ENCODE measurements around the gene NUAK2.

NUAK2 gene

DNA sequence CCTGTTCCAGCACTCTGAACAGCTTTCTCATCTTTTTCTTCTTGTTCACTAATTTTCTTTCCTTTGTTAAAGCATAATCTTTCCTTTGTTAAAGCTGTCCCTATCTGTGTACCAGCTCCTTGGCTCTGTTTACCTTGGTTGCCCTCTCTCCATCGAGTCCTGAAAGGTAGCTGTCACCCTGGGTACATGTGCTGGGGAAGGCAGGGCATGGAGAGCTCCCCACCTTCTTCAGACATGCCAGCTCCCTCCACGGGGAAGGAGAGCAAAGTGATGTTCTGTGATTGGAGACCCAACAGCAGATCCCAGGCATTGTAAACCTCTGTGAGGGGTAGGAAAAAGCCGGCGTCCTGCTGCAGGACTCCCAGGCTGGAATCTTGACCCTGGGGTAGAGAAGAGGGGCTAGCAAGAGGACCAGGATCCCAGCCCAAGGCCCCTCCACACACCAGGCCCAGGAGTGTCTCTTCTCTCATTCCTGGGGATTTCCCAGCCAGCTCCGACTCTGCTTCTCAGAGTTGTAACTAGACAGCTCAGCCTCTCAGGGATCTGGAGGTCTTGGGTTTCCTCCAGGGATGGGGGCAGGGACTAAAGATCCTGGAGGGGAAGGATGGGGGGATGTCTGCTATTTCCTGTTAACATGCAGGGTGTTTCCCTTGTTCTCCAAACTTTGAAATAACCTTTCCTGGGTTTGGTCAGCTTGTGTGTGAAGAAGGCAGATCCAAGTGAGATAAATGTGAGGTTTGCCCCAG, 59.4 kb downstream of the NUAK2 start:
- Mint-ChIP-seq H3K4me1 (ENCODE audit: low read depth) (peaks cover 20% of the 10 kb centered on the region), H3K27me3 (ENCODE audit: low read depth) (peaks cover 5% of the 10 kb centered on the region), H3K27ac (peak overlapping the region; percentile 57), H3K9me3 (no peaks in the 10 kb centered on the region), H3K36me3 (ENCODE audit: low read depth) (no peaks in the 10 kb centered on the region), H3K4me3 (no peak overlapping the region)
- no peak for DNase-seq (ENCODE audit: low spot score)

DNA sequence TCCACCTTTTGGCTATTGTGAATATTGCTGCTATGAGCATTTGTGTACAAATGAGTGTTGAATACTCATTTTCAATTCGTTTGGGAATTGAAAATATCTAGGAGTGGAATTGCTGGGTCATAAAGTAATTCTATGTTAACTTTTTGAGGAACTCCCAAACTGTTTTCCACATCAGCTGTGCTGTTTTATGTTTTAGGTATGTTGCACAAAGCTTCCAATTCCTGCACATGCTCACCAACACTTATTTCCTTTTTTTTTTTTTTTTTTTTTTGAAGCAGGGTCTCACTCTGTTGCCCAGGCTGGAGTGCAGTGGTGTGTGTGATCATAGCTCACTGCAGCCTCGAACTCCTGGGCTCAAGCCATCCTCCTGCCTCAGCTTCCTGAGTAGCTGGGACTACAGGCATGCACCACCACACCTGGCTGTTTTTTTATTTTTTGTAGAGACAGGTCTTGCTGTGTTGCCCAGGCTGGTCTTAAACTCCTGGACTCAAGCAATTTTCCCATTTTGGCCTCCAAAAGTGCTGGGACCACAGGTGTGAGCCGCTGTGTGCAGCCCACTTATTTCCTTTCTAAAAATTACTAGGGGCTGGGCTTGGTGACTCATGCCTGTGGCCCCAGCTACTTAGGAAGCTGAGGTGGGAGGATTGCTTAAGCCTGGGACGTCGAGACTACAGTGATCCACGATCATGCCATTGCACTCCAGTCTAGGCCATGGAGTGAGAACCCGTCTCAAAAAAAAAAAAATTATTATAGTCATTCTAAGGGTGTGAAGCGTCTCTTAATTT, 60.4 kb downstream of the NUAK2 start:
- no peaks in the 10 kb centered on the region for H3K36me3 Mint-ChIP-seq (ENCODE audit: low read depth)
- H3K4me1 Mint-ChIP-seq (ENCODE audit: low read depth): peaks cover 22% of the 10 kb centered on the region
- no peak for DNase-seq (ENCODE audit: low spot score)
- H3K27me3 Mint-ChIP-seq (ENCODE audit: low read depth): peaks cover 5% of the 10 kb centered on the region
- H3K9me3 Mint-ChIP-seq: no peaks in the 10 kb centered on the region
- H3K27ac Mint-ChIP-seq: no peak overlapping the region
- no peak overlapping the region for H3K4me3 Mint-ChIP-seq

DNA sequence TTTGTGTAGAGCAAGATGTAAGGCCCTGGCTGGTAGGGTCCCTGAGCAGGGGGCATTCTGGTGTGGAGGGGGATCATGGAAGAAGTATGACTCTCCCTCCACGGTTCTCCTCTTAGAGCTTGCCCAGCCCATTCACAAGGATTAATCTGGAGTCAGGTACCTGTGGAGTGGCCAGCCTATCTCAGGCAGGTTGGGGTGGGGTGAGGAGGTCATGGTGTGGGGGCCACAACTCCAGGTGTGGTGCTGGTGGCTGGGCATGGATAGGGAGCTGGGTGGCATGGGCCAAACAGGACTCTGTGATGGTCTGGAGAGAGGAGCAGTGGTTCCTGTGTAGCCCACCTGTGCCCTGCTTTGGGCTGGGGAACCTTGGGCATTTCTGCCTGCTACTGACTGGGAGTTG, 61.5 kb downstream of the NUAK2 start:
- peaks cover 23% of the 10 kb centered on the region for H3K4me1 Mint-ChIP-seq (ENCODE audit: low read depth)
- peaks cover 5% of the 10 kb centered on the region for H3K27me3 Mint-ChIP-seq (ENCODE audit: low read depth)
- no peaks in the 10 kb centered on the region for H3K36me3 Mint-ChIP-seq (ENCODE audit: low read depth)
- H3K27ac Mint-ChIP-seq: no peak overlapping the region
- no peaks in the 10 kb centered on the region for H3K9me3 Mint-ChIP-seq
- no peak for DNase-seq (ENCODE audit: low spot score)
- H3K4me3 Mint-ChIP-seq: no peak overlapping the region

DNA sequence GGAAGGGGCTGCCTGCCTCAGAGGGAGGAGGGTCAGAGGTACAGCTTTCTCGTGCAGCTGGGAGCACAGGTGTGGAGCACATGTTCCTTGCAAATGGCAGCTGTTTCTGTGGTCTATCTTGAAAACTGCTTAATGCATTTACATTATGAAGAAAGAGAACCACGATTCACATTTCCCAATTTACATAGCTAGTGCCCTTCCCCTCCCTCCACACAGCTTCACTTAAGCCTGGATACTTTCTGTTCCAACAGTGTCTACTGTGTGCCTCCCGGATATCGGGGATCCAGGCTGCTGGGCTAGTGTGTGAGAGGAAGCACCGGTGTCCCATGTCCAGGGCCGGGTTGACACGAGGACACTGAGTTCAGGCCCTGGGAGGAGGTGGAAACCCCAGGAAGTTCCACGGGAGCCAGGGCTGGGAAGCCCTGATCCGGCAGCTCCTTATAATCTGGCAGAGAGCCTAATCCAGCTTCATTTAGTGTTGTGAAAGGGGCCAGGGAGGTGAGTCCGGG, 62.2 kb downstream of the NUAK2 start:
- no peaks in the 10 kb centered on the region for H3K9me3 Mint-ChIP-seq
- no peak for DNase-seq (ENCODE audit: low spot score)
- H3K27ac Mint-ChIP-seq: no peak overlapping the region
- peaks cover 23% of the 10 kb centered on the region for H3K4me1 Mint-ChIP-seq (ENCODE audit: low read depth)
- H3K36me3 Mint-ChIP-seq (ENCODE audit: low read depth): no peaks in the 10 kb centered on the region
- H3K27me3 Mint-ChIP-seq (ENCODE audit: low read depth): peaks cover 5% of the 10 kb centered on the region
- no peak overlapping the region for H3K4me3 Mint-ChIP-seq

DNA sequence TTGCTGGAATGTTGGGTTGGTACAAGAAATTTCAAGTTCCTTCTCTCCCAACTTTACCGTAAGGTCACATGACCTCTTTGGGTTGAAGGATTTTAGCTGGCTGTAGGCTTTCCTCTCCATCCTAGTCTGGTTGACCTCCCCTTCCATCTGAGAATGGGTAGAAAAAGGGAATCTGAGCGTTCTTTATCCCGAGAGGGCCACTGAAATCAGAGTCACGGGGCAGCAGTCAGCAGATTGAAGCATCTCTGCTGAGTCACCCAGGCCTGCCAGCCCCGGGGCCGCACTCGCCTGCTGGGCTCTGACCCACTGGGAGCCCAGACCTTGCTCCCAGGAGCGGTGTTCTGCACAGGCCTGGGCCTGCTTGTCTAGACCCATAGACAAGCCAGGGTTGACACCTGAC, 62.8 kb downstream of the NUAK2 start:
- DNase-seq (ENCODE audit: low spot score): no peak
- no peak overlapping the region for H3K27ac Mint-ChIP-seq
- peaks cover 5% of the 10 kb centered on the region for H3K27me3 Mint-ChIP-seq (ENCODE audit: low read depth)
- H3K4me3 Mint-ChIP-seq: no peak overlapping the region
- no peaks in the 10 kb centered on the region for H3K9me3 Mint-ChIP-seq
- no peaks in the 10 kb centered on the region for H3K36me3 Mint-ChIP-seq (ENCODE audit: low read depth)
- peaks cover 22% of the 10 kb centered on the region for H3K4me1 Mint-ChIP-seq (ENCODE audit: low read depth)

DNA sequence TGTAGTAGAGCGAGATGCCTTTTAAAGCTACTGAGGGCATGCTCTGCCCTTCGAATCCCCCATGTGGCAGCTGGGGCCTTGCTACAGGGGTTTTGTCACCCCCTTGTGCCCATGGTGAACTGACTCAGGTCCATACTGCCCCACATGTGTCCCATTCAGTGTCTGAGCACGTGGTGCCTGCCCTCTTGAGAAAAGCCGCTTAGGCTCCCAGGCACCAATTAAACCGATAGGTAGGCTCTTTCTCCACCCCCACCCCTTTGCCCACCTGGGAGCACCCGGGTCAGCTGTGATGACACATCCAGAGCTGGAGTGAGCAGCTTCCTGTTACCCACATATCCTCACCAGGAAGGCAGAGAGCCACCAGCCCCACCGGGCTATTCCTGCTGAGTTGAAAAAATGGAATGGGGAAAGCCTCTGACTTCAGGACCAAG, 63.3 kb downstream of the NUAK2 start:
- Mint-ChIP-seq H3K27me3 (ENCODE audit: low read depth) (peaks cover 5% of the 10 kb centered on the region), H3K27ac (no peak overlapping the region), H3K4me1 (ENCODE audit: low read depth) (peaks cover 18% of the 10 kb centered on the region), H3K36me3 (ENCODE audit: low read depth) (no peaks in the 10 kb centered on the region), H3K9me3 (no peaks in the 10 kb centered on the region), H3K4me3 (no peak overlapping the region)
- no peak for DNase-seq (ENCODE audit: low spot score)

DNA sequence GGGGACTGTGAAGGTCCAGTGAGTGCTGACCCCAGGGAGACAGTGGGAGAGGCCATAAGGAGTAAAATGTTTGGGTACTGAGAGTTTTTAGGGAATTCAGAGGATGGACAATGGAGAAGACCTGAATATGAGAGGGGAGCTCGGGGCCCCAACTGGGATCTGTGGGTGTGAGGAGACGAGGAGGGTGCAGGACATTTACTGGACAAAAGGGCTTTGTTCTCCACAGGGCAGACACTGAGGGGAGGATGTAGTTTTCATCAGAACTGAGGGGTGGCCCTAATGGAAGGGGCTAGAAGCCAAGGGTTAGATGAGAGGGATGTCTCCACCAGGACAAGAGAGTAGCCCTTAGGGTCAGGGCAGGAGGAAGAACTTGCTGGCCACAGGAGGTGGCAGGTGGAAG, 63.8 kb downstream of the NUAK2 start:
- Mint-ChIP-seq H3K27ac (no peak overlapping the region), H3K9me3 (no peaks in the 10 kb centered on the region), H3K4me1 (ENCODE audit: low read depth) (peaks cover 14% of the 10 kb centered on the region), H3K36me3 (ENCODE audit: low read depth) (no peaks in the 10 kb centered on the region), H3K27me3 (ENCODE audit: low read depth) (peaks cover 3% of the 10 kb centered on the region), H3K4me3 (no peak overlapping the region)
- no peak for DNase-seq (ENCODE audit: low spot score)

DNA sequence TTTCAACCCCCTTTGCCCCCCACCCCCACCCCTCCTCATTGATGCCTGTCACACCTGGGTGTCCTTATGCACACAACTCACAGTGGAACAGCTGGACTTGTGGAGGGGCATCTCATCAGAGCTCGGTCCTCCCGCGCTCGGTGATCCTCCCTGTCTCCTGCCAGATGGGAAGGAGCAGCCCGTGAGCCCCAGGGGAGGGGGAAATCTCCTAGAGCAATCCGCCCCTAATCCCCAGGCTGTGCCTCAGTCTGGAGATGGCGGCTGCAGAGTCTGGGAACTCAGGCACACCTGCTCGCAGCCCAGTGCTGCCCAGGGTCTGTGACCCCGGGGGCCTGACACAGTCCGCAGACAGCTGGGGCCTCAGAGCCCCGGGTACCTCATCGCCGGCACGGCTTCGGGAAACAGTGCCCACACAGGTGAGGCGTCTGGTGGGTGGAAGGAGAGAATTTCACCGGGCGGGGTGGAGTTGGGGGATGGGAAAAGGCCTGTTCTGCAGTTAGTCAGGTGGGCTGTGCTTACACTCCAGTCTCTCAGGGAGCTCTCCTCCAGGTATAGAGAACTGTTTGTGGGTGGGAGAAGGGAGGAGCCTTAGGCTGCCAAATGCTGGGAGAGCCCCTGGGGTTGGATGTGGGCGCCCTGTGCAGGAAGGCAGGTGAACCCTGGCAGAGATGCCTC, 64.5 kb downstream of the NUAK2 start:
- DNase-seq (ENCODE audit: low spot score): no peak
- H3K4me3 Mint-ChIP-seq: no peak overlapping the region
- H3K36me3 Mint-ChIP-seq (ENCODE audit: low read depth): no peaks in the 10 kb centered on the region
- peaks cover 3% of the 10 kb centered on the region for H3K27me3 Mint-ChIP-seq (ENCODE audit: low read depth)
- no peak overlapping the region for H3K27ac Mint-ChIP-seq
- no peaks in the 10 kb centered on the region for H3K9me3 Mint-ChIP-seq
- H3K4me1 Mint-ChIP-seq (ENCODE audit: low read depth): peaks cover 8% of the 10 kb centered on the region

DNA sequence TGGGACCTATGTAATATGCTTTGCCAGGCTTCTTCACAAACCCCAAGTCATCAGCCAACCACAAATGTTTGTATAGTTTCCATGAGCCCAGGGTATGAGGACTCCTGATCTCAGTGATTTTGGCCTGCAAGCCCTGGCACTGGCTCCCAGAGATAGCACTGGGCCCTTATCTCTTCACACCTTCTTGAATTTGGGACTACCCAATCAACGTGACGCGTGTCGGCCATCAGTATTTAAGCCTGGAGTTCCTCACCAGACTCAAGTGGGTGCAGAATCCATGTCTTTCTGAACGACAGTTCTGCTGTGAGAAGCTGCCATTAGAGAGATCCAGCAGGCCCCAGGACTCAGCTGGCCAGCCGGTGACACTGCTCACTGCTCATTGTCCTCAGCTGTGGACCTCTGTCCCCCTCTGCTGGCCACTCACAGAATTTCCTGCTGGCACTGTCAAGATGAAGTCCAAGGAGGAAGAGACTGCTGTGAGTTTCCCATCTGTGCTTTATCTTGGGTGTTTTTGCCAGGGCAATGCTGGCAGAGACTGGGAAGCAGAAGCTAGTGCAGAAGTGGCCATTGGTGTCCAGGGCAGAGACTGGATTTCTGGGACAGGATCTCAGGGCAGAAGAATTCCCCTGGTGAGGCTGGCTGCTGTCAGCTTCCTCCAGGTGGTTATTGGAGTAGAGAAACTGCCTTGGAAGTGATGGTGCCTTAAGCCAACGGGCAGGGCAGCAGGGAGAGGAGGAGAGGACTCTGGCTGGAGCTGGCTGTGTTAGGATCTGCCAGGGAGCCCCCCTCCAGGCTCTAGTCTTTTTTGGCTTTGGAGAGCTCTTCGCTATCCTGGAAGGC, 65.4 kb downstream of the NUAK2 start:
- Mint-ChIP-seq H3K9me3 (no peaks in the 10 kb centered on the region), H3K36me3 (ENCODE audit: low read depth) (no peaks in the 10 kb centered on the region), H3K27ac (no peak overlapping the region), H3K4me1 (ENCODE audit: low read depth) (peaks cover 3% of the 10 kb centered on the region), H3K27me3 (ENCODE audit: low read depth) (no peaks in the 10 kb centered on the region), H3K4me3 (no peak overlapping the region)
- DNase-seq (ENCODE audit: low spot score): peak; percentile 76

Measured in T-helper 2 cell treated with Interferon-gamma antibody and Interleukin-4, amounts not matched to agents 5 μg/mL and 100 μg/mL, for 36 hours (primary cell).